ENCODE measurements around the gene TGFB2.
"Not testable (repeated sequence)": the region's sequence is repeated elsewhere in the genome, so short reads cannot be mapped to it uniquely, and the experiment has no call there.

TGFB2 gene

DNA sequence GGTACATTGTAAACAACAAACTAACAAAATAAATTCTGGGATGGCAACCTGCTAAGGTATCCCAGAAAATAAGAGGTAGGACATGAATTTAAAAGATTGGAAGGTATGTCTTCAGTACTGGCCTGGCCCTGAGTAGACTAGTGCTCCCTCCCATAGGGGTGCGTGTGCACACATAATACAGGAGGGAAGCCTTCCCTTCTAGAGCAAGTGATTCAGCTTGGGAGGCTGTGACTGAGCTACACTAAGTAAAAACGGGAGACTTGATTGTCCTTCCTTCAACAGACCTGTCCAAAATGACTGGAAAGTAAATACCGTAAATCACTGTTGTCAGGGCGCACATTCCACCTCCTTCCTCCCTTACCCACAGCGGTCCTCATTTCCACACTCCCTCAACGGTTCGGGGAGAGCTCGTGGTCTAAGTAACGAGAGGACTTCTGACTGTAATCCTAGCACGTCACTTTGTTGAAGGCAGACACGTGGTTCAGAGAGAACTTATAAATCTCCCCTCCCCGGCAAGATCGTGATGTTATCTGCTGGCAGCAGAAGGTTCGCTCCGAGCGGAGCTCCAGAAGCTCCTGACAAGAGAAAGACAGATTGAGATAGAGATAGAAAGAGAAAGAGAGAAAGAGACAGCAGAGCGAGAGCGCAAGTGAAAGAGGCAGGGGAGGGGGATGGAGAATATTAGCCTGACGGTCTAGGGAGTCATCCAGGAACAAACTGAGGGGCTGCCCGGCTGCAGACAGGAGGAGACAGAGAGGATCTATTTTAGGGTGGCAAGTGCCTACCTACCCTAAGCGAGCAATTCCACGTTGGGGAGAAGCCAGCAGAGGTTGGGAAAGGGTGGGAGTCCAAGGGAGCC is at the start of gene TGFB2:
Gene TGFB2, plus strand, starts transcription at position 523 of the 859 bp plus-strand sequence. CDS start 1,366 bp downstream, outside the sequence.
- no peak for DNase-seq (ENCODE audit: low spot score)

DNA sequence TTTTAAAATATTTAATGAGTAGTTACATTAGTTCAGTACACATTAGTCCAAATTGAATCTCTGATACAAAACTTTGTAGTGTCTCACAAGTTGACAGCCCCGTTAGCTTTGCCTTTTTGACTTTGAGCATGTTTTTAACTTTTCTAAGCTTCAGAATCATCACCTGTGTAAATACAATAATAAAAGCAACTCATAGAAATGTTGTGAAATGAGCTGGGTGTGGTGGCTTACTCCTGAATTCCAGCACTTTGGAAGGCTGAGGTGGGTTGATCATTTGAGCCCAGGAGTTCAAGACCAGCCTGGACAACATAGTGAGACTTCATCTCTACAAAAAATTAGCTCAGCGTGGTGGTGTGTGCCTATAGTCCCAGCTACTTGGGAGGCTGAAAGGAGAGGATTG is 49.0 kb upstream of the TGFB2 start:
- no peak for DNase-seq (ENCODE audit: low spot score)

DNA sequence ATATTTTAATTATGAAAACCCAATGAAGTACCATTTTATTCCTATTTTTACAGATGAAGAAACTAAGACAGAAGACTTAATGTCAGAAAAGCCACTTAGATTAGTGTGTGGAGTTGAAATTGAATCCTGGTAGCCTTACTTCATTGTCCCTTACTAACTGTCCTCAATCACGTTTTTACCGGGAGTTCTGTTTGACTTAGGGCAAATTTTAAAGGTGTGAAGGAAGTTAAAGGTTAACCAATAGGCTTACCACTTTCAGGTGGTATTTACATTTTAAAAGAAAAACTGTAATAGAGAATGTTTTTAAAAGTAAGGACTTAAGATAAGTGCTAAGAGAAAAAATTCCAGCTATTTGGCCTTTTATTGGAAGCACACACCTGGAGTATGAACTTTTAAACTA is 47.7 kb upstream of the TGFB2 start:
- no peak for DNase-seq (ENCODE audit: low spot score)

DNA sequence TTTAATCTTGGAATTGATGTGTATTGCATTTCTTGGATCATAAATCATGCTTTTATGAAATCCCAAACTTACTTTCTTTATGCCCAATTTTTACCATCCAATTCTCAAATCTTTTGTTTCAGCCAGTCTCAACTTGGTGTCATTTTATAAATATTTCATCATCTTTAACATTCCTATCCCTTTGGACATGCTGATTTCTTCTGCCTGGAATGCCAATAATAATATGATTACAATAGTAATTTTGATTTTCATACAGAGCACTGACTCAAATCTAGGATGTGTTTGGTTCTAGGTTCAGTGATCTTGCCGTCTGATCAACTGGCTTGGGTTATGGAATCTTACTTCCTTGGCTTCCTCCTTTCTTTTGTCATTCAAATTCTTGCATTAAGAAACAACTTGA is 47.3 kb upstream of the TGFB2 start:
- DNase-seq (ENCODE audit: low spot score): no peak

DNA sequence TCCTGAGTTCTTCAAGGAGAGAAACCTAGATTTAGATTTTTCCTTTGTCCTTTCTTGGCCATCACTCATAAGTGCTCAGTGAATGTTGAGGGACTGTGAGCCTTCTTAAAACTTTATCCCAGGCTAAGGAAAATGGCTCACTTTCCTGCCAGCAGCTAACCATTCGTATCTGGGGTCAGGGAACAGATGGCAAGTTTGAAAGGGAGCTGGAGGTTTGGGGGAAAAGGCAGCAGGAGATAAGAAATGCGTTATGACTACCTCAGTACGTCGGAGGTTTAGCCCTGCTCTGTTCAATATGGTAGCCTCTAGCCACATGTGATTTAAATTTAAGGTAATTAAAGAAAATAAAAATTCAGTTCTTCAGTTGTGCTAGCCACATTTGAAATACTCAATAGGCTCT is 46.7 kb upstream of the TGFB2 start:
- no peak for DNase-seq (ENCODE audit: low spot score)

DNA sequence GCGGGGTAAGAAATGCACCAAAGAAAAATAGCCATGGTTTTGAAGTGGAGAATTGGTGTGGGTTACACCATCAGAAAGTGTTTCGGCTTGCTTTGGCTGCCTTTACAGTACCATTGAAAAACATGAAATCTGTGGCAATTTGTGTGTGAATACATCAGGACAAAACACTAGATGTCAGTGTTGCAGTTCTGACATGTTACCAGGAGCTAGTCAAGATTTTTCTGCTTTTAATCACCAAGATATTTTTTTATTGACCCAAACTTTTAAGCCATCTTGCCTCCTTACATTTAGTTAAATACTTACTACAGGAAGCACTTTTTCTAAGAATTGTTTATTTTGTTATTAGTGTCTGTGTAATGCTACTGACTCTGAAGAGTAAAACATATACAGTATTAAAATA is 45.7 kb upstream of the TGFB2 start:
- DNase-seq (ENCODE audit: low spot score): peak; percentile 35

DNA sequence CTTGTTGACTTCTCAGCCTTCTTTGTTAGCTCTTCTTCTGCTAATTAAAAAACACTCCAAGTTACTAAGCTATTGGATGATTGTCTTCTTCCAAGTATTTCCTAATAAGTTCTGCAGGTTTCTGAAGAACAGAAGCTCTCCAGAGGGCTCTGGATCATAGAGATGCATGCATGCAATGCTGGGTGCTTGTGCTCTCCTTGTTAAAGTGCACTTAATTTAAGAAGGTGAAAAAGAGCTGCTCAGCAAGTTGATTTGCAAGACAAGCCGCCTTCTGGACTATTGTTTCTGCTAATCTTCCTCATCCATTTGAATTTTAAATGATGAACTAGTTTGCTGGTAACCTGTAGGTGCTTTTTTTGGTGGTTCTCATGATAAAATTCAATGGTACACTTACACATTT is 43.9 kb upstream of the TGFB2 start:
- no peak for DNase-seq (ENCODE audit: low spot score)

DNA sequence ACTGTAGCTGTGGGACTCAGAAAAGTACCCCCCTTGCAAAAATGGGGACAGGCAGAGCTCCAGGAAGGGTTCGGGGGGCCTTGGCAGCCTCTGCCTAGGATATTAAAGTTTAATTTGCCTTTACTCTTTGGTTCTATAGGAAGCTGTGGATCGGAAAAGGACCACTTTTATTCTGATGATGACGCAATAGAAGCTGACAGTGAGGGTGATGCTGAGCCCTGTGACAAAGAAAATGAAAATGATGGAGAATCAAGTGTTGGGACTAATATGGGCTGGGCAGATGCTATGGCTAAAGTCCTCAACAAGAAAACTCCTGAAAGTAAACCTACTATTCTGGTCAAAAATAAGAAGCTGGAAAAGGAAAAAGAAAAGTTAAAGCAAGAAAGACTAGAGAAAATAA is 43.0 kb upstream of the TGFB2 start:
- DNase-seq (ENCODE audit: low spot score): no peak

DNA sequence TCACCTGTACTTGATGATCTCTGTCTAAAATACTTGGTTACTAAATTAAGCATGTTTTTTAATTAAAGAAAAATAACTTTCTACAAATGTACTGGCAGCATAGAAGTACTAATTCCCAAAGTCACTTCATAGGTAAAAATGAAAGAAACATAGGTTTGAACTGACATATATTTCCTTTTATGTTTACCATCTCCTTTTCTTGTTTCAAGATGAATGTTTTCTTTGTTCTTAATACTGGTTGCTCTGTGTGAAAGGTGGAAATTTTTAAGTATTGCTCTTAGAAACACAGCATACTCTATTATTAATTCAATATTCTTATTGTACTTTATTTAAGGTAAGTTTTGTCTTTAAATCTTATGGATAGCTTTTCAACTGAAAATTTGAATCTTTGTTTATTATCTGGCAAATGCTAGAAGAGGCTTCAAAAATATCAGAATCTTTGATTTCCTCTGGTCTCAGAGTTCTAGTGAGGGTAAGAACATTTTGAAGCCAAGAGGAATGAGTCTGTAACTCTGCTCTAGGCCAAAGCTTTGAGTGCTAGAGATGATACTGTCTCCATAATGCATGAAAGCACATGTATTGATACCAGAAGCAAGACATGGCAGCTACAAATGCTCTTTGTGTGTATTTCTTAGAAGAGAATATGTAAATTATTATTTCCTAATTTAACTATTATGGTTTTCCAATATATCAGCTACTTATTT is 41.8 kb upstream of the TGFB2 start:
- no peak for DNase-seq (ENCODE audit: low spot score)

DNA sequence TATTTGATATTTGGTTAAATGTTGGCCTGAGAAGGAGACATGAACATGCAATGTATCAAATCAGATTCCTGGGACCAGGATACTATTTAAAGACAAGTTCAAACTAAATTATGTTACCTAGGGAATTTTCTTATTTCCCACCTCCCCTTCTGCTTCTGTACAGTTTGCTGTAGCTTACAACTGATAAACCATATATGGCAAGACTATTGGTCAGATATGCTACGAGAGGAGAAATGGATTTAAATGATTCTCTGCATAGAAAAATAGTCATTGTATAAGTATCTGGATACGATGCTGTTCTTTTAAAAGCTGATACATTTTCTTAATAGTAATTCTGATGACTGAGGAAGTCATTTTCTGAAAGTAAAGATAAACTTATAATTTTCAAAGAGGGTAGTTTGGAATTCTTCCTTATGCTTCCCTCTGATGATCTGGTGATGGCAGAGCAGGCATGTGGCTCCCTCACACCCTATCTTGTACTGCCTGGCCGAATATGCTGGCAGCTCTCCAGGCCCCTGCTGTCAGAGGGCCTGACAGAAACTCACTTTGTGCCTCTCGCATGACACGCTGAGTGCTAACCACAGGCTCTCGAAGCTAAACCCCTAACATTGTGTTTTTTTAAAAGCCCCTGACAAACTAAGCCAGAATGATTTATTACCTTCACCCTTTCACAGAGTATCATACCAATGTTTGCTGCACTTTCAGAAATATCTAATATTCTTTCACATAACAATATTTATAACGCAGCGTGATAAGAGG is 40.7 kb upstream of the TGFB2 start:
- DNase-seq (ENCODE audit: low spot score): peak; percentile 40

DNA sequence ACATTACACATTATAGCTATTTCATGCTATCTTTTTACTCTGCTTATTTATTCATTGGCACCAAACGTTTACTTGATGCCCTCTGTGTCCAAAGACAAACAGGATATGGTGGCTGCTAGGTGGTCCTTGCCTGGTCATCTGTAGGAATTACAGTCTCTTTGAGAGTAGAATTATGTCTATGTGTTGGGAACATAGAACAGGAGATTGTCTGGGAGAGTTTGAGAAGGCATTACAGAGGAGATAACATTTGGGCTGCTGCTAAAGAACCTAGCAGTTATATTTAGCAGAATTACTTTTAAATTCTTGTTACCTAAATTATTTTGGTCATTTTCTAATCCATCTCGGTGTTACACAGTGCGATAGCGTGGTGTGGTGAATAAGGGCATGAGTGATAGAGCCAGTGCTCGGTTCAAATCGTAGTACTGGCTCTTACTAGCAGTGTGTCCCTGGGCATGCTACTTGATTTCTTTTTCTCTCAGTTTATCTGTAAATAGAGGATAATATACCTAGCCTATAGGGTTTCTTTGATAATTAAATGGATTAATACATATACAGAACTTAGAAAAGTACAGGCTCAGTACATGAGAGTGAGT is 39.6 kb upstream of the TGFB2 start:
- no peak for DNase-seq (ENCODE audit: low spot score)

DNA sequence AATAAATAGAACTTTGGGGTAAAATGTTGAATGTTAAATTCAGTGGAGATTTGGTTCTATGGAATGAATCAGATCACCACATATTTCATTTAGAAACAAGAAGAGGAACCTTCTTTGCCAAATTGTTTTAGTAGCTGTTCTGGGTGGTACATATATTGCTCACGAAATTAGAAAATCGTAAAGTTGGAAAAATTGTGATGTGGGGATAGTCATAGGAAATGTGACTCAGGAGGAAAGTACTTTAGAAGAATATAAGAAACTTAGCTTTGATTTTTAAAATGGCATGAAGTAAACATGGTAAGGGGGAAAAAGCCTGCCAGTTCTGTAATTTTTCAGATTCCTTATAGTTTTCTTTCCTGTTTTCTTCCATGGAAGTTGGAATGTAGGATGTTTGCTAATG is 32.6 kb upstream of the TGFB2 start:
- no peak for DNase-seq (ENCODE audit: low spot score)

DNA sequence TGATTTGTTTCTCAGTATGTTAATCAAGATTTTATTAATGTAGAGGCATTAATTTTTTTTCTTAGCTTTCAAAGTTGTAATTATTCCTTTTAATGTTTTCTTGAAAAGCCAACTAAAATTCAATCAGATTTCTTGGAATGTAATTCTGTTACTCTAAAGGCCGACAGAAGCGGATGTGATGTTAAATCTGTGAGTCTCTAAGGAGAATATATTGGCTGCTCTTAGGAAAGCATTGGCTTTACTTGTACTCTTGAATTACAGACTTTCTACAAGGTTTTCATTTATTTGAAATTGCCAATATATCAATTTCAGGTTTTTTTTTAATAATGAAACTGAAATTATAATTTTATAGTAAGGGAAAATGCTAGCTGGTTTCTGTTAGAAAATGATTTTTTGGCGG is 30.8 kb upstream of the TGFB2 start:
- no peak for DNase-seq (ENCODE audit: low spot score)

DNA sequence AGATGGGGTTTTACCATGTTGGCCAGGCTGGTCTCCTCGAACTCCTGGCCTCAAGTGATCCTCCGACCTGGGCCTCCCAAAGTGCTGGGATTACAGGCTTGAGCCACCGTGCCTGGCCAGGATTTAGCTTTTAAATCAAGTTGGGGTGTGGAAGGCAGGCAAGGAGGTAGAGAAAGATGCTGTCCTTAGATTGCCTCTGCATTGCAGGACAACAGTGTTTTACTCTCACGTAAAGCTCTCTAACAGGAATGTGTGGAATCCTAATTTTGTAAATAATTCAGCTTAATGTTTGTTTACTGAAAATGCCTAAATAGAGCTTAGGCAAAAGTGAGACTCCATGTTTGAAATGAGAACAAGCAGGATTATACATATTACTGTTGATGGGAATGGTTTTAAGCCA is 29.5 kb upstream of the TGFB2 start:
- DNase-seq (ENCODE audit: low spot score): no peak

DNA sequence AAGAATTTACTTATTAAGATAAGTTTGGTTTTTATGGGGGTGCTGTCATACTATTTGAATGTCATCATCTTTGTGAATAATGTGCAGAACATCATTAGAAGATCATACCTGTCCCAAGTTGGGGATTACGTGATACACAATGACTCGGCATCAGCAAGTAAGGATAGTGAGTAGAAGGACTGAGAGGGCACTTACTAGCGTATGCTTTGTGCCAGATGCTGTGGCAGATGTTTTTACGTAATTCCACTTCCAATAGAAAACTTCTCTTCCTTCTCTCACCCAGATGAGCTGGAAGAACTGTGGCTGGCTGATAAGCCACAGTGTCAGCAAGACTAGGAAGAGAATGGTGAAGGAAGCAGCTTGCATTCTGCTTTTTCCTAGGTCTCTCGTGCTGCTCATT is 28.1 kb upstream of the TGFB2 start:
- no peak for DNase-seq (ENCODE audit: low spot score)

DNA sequence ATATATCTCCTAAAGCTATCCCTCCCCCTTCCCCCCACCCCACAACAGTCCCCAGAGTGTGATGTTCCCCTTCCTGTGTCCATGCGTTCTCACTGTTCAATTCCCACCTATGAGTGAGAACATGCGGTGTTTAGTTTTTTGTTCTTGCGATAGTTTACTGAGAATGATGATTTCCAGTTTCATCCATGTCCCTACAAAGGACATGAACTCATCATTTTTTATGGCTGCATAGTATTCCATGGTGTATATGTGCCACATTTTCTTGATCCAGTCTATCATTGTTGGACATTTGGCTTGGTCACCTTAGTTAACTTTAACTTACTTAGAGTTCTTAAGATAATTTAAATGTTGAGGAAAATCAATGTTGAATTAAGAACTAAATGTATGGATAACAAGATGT is 25.0 kb upstream of the TGFB2 start:
- not testable (repeated sequence) for DNase-seq (ENCODE audit: low spot score)

DNA sequence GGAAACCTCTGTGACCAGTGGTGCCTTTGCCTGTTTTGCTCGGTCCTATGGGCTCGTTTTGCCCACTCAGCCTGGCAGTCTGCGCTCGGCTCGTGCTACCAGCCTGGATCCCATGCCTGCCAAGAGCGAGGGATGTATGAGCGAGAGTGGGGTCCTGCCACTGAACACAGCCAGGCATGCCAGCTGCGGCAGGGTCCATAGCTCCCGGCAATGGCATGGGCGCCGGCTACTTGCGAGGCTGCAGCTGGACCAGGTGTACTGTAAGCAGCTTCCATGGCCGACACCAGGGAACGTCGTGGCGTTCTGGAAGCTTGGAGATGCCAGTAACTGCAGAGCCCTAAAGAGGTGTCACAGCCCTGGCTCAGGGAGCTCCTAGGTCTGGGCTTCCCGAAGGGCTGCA is 22.4 kb upstream of the TGFB2 start:
- DNase-seq (ENCODE audit: low spot score): no peak

DNA sequence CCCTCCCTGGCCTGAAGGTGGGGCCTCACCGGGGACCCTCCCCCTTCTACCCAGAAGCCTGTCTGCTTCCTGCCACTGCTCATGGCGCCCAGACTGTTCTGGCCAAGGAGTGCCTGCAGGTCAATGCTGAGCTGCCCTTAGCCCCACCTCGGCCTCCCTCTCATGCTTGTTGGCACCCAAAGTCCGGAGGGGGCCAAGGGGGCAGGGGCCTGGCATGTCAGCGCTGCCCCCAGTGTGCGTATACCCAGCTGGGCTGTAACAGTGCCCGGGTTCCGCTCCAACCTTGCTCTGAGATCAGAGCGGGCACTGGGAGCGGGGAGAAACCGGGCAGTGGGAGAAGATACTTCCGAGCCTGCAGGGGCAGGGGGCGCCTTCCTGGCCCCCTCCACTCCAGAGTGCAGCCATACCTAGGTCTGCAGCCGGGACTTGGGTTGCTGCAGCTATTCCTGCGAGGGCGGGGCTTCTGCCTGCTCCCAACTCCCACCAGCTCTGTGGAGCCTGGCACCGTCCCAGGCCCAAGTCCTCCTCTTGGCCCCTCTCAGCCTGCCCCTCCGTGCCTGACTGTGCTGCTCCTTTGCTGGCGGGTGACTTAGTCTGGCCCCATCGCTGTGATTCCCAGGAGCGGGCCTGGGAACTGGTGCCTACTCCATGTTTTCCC is 21.4 kb upstream of the TGFB2 start:
- no peak for DNase-seq (ENCODE audit: low spot score)

DNA sequence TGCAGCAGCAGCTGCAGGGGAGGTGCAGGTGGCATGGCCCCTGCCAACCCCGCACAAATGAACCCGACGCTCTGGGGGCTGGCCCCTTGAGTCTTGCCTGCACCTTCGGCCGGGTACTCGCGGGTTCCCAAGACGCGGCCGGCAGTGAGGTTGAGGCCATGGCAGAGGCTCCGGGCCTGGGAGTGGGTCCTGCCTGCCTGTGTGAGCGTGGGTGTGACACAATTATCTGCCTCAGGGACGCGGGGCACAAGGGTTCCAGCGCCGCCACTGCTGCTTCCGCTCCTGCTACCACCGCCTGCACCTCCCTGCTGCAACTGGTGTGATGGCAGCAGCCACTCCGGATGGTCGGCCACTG is 20.9 kb upstream of the TGFB2 start:
- no peak for DNase-seq (ENCODE audit: low spot score)

DNA sequence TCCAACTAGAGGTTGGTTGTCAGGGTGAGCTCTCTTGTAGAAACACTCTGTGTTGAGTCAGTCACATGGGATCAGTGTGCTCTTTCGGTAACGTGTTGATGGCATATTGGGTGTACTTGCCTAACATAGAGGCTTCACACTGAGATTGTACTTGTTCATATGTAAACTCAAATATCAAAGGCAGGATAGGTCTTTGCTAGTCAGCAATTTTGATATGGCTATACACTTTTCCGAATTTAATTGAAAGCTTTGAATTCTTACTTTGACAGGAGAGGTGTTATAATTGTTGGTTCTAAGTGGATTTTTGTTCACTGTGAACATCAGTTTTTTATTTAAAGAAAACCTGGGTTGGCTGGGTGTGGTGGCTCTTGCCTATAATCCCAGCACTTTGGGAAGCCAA is 16.4 kb upstream of the TGFB2 start:
- DNase-seq (ENCODE audit: low spot score): no peak

DNA sequence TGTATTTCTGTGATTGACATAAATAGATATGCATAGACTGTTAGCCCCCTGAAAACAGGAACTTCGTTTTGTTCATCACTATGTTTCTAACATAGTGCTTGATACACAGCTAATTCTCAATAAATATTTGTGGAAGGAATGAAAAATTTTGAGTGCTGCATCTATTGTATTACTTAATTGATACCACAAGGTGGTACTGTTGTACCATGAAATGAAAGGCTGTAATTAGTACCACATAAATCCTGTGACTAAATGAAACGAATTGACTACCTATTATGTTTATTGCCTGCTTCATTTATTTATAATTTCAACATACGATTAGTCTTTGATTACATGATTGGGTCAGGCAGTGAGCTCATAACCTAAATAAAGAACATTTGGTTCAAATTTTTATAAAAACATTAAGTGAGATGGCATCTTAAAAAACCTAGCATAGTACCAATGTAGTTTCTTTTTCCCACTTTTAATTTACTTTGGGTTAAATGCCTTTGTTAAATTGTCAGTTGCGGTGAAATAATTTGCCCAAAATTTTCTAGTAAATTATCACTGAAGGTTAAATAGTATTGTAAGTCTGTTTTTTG is 15.0 kb upstream of the TGFB2 start:
- DNase-seq (ENCODE audit: low spot score): peak; percentile 66

DNA sequence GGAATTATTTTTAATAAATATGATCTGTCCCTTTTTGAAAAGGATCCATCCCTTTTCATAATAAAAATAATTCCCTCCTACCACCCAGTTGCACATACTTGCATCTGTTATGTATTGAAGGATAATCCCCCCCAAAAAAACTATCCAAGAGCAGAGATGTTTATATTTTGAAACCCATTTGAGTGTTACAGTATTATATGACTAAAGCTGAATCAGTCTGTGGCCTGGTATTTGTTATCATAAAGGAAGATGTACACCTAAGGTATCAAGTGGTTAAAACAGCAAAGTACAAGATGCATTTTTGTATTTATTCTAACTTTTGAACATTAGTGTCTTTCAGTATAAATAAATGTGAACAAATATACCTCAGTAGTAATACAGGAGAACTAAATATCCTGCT is 12.7 kb upstream of the TGFB2 start:
- no peak for DNase-seq (ENCODE audit: low spot score)
